Measurements from ENCODE around the gene G3BP1. TPM values are rescaled to one million over a fixed set of nuclear protein-coding genes. Genes with fewer than 3 reads are reported as not detected.
"Not testable (repeated sequence)": the region's sequence is repeated elsewhere in the genome, so short reads cannot be mapped to it uniquely, and the experiment has no call there.

The G3BP1 gene
- total and polyA plus RNA-seq, 4 donors, result 75.5 to 131 (median 101) TPM

- DNase-seq (ENCODE audit: low read depth in 4 of 6, low spot score in 6 of 6), result peak in 5 of 6 donors; percentile 62 to 92 (median 70)
- peaks cover 21% of the 10 kb centered on the region for H3K4me1 ChIP-seq (ENCODE audit: control insufficient read depth, insufficient read depth, low read length)
- no peaks in the 10 kb centered on the region for H3K9me3 ChIP-seq (ENCODE audit: control insufficient read depth, insufficient read depth, low read length)
- peak overlapping the region; percentile 99 for H3K27ac ChIP-seq (ENCODE audit: low read depth, low read length)
- no peaks in the 10 kb centered on the region for H3K36me3 ChIP-seq (ENCODE audit: control insufficient read depth, insufficient read depth, low read length)
- 1% methylated on average over 75 of the region's 75 CpGs for WGBS (ENCODE audit: insufficient coverage)
- H3K27me3 ChIP-seq (ENCODE audit: control insufficient read depth, insufficient read depth, low read length), result no peaks in the 10 kb centered on the region
- H3K4me3 ChIP-seq (ENCODE audit: low read depth, low read length), result peak overlapping the region; percentile 54
Measured at GRCh38 chr5:151770383-151771258, 1.1 kb upstream of the G3BP1 start.

GRCh38 chr5:151772029-151772845 is 483 bp downstream of the G3BP1 start:
- H3K36me3 ChIP-seq (ENCODE audit: control insufficient read depth, insufficient read depth, low read length), result no peaks in the 10 kb centered on the region
- DNase-seq (ENCODE audit: low read depth in 4 of 6, low spot score in 6 of 6), result peak in 2 of 6 donors; percentile 59 to 69
- WGBS (ENCODE audit: insufficient coverage), result under 1% methylated on average over 85 of the region's 87 CpGs
- peaks cover 21% of the 10 kb centered on the region for H3K4me1 ChIP-seq (ENCODE audit: control insufficient read depth, insufficient read depth, low read length)
- H3K27ac ChIP-seq (ENCODE audit: low read depth, low read length), result peak overlapping the region; percentile 89
- H3K27me3 ChIP-seq (ENCODE audit: control insufficient read depth, insufficient read depth, low read length), result no peaks in the 10 kb centered on the region
- peak overlapping the region; percentile 79 for H3K4me3 ChIP-seq (ENCODE audit: low read depth, low read length)
- H3K9me3 ChIP-seq (ENCODE audit: control insufficient read depth, insufficient read depth, low read length), result no peaks in the 10 kb centered on the region

GRCh38 chr5:151772846-151773561 is 1.2 kb downstream of the G3BP1 start:
- Histone ChIP-seq H3K4me3 (ENCODE audit: low read depth, low read length) (peak overlapping the region; percentile 79), H3K4me1 (ENCODE audit: control insufficient read depth, insufficient read depth, low read length) (peaks cover 21% of the 10 kb centered on the region), H3K27me3 (ENCODE audit: control insufficient read depth, insufficient read depth, low read length) (no peaks in the 10 kb centered on the region), H3K36me3 (ENCODE audit: control insufficient read depth, insufficient read depth, low read length) (no peaks in the 10 kb centered on the region), H3K9me3 (ENCODE audit: control insufficient read depth, insufficient read depth, low read length) (no peaks in the 10 kb centered on the region), H3K27ac (ENCODE audit: low read depth, low read length) (peak overlapping the region; percentile 89)
- 0% methylated on average over 15 of the region's 18 CpGs for WGBS (ENCODE audit: insufficient coverage)
- DNase-seq (ENCODE audit: low read depth in 4 of 6, low spot score in 6 of 6), result peak in 2 of 6 donors; percentile 59 to 62

GRCh38 chr5:151773951-151774350 is 2.2 kb downstream of the G3BP1 start:
- Histone ChIP-seq H3K9me3 (ENCODE audit: control insufficient read depth, insufficient read depth, low read length) (no peaks in the 10 kb centered on the region), H3K27me3 (ENCODE audit: control insufficient read depth, insufficient read depth, low read length) (no peaks in the 10 kb centered on the region), H3K4me1 (ENCODE audit: control insufficient read depth, insufficient read depth, low read length) (peaks cover 21% of the 10 kb centered on the region), H3K36me3 (ENCODE audit: control insufficient read depth, insufficient read depth, low read length) (peaks cover 3% of the 10 kb centered on the region), H3K4me3 (ENCODE audit: low read depth, low read length) (peak overlapping the region; percentile 79), H3K27ac (ENCODE audit: low read depth, low read length) (peak overlapping the region; percentile 89)
- peak in 2 of 6 donors; percentile 17 to 18 for DNase-seq (ENCODE audit: low read depth in 4 of 6, low spot score in 6 of 6)
- 0% methylated on average over 1 of the region's 3 CpGs for WGBS (ENCODE audit: insufficient coverage)

GRCh38 chr5:151775025-151775606 is 3.4 kb downstream of the G3BP1 start:
- Histone ChIP-seq H3K36me3 (ENCODE audit: control insufficient read depth, insufficient read depth, low read length) (peaks cover 3% of the 10 kb centered on the region), H3K4me3 (ENCODE audit: low read depth, low read length) (no peak overlapping the region), H3K4me1 (ENCODE audit: control insufficient read depth, insufficient read depth, low read length) (peaks cover 16% of the 10 kb centered on the region), H3K27ac (ENCODE audit: low read depth, low read length) (no peak overlapping the region), H3K9me3 (ENCODE audit: control insufficient read depth, insufficient read depth, low read length) (no peaks in the 10 kb centered on the region), H3K27me3 (ENCODE audit: control insufficient read depth, insufficient read depth, low read length) (no peaks in the 10 kb centered on the region)
- no peak for DNase-seq (ENCODE audit: low read depth in 4 of 6, low spot score in 6 of 6)
- 60% methylated on average over 1 of the region's 3 CpGs for WGBS (ENCODE audit: insufficient coverage)

GRCh38 chr5:151779531-151780125 is 7.9 kb downstream of the G3BP1 start:
- H3K27ac ChIP-seq (ENCODE audit: low read depth, low read length), result no peak overlapping the region
- WGBS (ENCODE audit: insufficient coverage), result no CpG with 5 or more reads among the region's 3 CpGs
- H3K9me3 ChIP-seq (ENCODE audit: control insufficient read depth, insufficient read depth, low read length), result no peaks in the 10 kb centered on the region
- DNase-seq (ENCODE audit: low read depth in 4 of 6, low spot score in 6 of 6), result no peak
- peaks cover 3% of the 10 kb centered on the region for H3K36me3 ChIP-seq (ENCODE audit: control insufficient read depth, insufficient read depth, low read length)
- H3K4me1 ChIP-seq (ENCODE audit: control insufficient read depth, insufficient read depth, low read length), result no peaks in the 10 kb centered on the region
- no peaks in the 10 kb centered on the region for H3K27me3 ChIP-seq (ENCODE audit: control insufficient read depth, insufficient read depth, low read length)
- H3K4me3 ChIP-seq (ENCODE audit: low read depth, low read length), result no peak overlapping the region

- no peak overlapping the region for H3K27ac ChIP-seq (ENCODE audit: low read depth, low read length)
- no peaks in the 10 kb centered on the region for H3K9me3 ChIP-seq (ENCODE audit: control insufficient read depth, insufficient read depth, low read length)
- WGBS (ENCODE audit: insufficient coverage), result 89% methylated on average over 3 of the region's 11 CpGs
- no peak for DNase-seq (ENCODE audit: low read depth in 4 of 6, low spot score in 6 of 6)
- no peaks in the 10 kb centered on the region for H3K4me1 ChIP-seq (ENCODE audit: control insufficient read depth, insufficient read depth, low read length)
- peaks cover 3% of the 10 kb centered on the region for H3K36me3 ChIP-seq (ENCODE audit: control insufficient read depth, insufficient read depth, low read length)
- H3K4me3 ChIP-seq (ENCODE audit: low read depth, low read length), result no peak overlapping the region
- H3K27me3 ChIP-seq (ENCODE audit: control insufficient read depth, insufficient read depth, low read length), result no peaks in the 10 kb centered on the region
Measured at GRCh38 chr5:151780348-151780747, 8.6 kb downstream of the G3BP1 start.

GRCh38 chr5:151781201-151781600 is 9.4 kb downstream of the G3BP1 start:
- Histone ChIP-seq H3K9me3 (ENCODE audit: control insufficient read depth, insufficient read depth, low read length) (no peaks in the 10 kb centered on the region), H3K36me3 (ENCODE audit: control insufficient read depth, insufficient read depth, low read length) (peaks cover 3% of the 10 kb centered on the region), H3K27ac (ENCODE audit: low read depth, low read length) (no peak overlapping the region), H3K4me3 (ENCODE audit: low read depth, low read length) (no peak overlapping the region), H3K4me1 (ENCODE audit: control insufficient read depth, insufficient read depth, low read length) (no peaks in the 10 kb centered on the region), H3K27me3 (ENCODE audit: control insufficient read depth, insufficient read depth, low read length) (no peaks in the 10 kb centered on the region)
- DNase-seq (ENCODE audit: low read depth in 4 of 6, low spot score in 6 of 6), result peak in 1 of 6 donors; percentile 50
- no CpG with 5 or more reads among the region's 1 CpG for WGBS (ENCODE audit: insufficient coverage)

- H3K4me3 ChIP-seq (ENCODE audit: low read depth, low read length); DNase-seq (ENCODE audit: low read depth in 4 of 6, low spot score in 6 of 6); H3K27me3 ChIP-seq (ENCODE audit: control insufficient read depth, insufficient read depth, low read length); H3K9me3 ChIP-seq (ENCODE audit: control insufficient read depth, insufficient read depth, low read length); H3K27ac ChIP-seq (ENCODE audit: low read depth, low read length); H3K4me1 ChIP-seq (ENCODE audit: control insufficient read depth, insufficient read depth, low read length): not testable (repeated sequence)
- WGBS (ENCODE audit: insufficient coverage), result 100% methylated on average over 5 of the region's 16 CpGs
- H3K36me3 ChIP-seq (ENCODE audit: control insufficient read depth, insufficient read depth, low read length), result peaks cover 15% of the 10 kb centered on the region
Measured at GRCh38 chr5:151783664-151784063, 11.9 kb downstream of the G3BP1 start.

Data from spinal cord (tissue), 10 donors.